OCI-LY3 (cell line): Measurements from ENCODE around the gene OR10G7.

ENCODE experiments used
- EZH2phosphoT487 ChIP-seq: fragments of 200-600 bp; shearing (Covaris generic); IDR thresholded peaks from 2 replicates; pipeline ENCODE4 v1.6.1; 2018; ENCODE audit warnings: antibody characterized with exemption, mixed run types, low read depth
- TF ChIP-seq, protein P1 (sequence below): fragments of 200-600, 300-600 bp; sonication (generic); IDR thresholded peaks from 2 replicates; pipeline ENCODE4 v1.5.1; 2014; ENCODE audit warnings: antibody characterized with exemption, low read length, low read depth

DNA sequence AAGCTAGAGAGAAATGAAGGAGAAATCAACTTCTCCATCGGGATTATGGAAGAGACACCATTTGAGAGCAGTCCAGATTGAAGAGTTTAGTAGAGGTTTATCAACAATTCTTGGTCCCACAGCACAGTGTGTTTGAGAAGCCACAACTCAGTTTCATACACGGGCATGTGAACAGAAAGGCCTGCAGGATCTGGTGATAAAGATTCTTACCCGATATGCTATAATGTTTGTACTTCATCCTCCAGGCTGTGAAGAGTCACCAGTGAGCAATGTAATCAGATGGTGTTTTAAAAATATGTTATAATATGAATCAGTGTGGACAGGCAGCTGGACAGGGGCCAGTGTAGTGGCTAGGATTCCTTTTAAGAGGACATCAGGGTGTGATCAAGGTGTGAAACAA lies 44.5 kb upstream of the OR10G7 start:
- TF ChIP-seq, protein P1, sequence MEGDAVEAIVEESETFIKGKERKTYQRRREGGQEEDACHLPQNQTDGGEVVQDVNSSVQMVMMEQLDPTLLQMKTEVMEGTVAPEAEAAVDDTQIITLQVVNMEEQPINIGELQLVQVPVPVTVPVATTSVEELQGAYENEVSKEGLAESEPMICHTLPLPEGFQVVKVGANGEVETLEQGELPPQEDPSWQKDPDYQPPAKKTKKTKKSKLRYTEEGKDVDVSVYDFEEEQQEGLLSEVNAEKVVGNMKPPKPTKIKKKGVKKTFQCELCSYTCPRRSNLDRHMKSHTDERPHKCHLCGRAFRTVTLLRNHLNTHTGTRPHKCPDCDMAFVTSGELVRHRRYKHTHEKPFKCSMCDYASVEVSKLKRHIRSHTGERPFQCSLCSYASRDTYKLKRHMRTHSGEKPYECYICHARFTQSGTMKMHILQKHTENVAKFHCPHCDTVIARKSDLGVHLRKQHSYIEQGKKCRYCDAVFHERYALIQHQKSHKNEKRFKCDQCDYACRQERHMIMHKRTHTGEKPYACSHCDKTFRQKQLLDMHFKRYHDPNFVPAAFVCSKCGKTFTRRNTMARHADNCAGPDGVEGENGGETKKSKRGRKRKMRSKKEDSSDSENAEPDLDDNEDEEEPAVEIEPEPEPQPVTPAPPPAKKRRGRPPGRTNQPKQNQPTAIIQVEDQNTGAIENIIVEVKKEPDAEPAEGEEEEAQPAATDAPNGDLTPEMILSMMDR = no peak
- no peak for TF ChIP-seq EZH2phosphoT487
